GM23338 (cell line): Measurements from ENCODE around the gene CCDC122. TPM values are rescaled to one million over a fixed set of nuclear protein-coding genes. Genes with fewer than 3 reads are reported as not detected.

Experiments used
- ATAC-seq: fragments of 200-7000 bp; cut with Tn5 transposase; 3 replicates; pipeline ENCODE4 v1.9.1; 2020
- DNase-seq: peaks from one replicate; pipeline ENCODE4 v3.0.0-alpha.2; 2015; ENCODE audit warnings: low spot score
- H2AFZ ChIP-seq: fragments of 200-600 bp; sonication (generic); 2 replicates; pipeline ENCODE4 v1.8.0; 2016; ENCODE audit warnings: antibody characterized with exemption, mild to moderate bottlenecking, moderate library complexity
- H3F3A ChIP-seq: fragments of 200-600 bp; sonication (generic); replicated peaks from 2 replicates; pipeline ENCODE4 v1.8.0; 2017; ENCODE audit warnings: antibody characterized with exemption, mixed run types, low read depth
- H3K27ac ChIP-seq: fragments of 200-600 bp; sonication (generic); 2 replicates; pipeline ENCODE4 v1.6.1; 2016; ENCODE audit warnings: low read depth
- H3K27me3 ChIP-seq: fragments of 200-600 bp; sonication (generic); 2 replicates; pipeline ENCODE4 v1.8.0; 2016; ENCODE audit warnings: mild to moderate bottlenecking, mixed run types, moderate library complexity; ENCODE audit not compliant: insufficient read depth
- H3K36me3 ChIP-seq: fragments of 200-600 bp; sonication (generic); 2 replicates; pipeline ENCODE4 v1.8.0; 2016; ENCODE audit warnings: mild to moderate bottlenecking; ENCODE audit not compliant: insufficient read depth
- H3K4me1 ChIP-seq: fragments of 200-600 bp; sonication (generic); 2 replicates; pipeline ENCODE4 v1.8.0; 2016; ENCODE audit warnings: mild to moderate bottlenecking, moderate library complexity; ENCODE audit not compliant: insufficient read depth
- H3K4me2 ChIP-seq: fragments of 200-600 bp; sonication (generic); 2 replicates; pipeline ENCODE4 v1.7.1; 2017; ENCODE audit warnings: mixed run types
- H3K4me3 ChIP-seq: fragments of 200-600 bp; sonication (generic); 2 replicates; pipeline ENCODE4 v1.6.1; 2016; ENCODE audit warnings: mixed run types
- H3K79me2 ChIP-seq: fragments of 200-600 bp; sonication (generic); replicated peaks from 2 replicates; pipeline ENCODE4 v1.8.0; 2017; ENCODE audit warnings: mild to moderate bottlenecking; ENCODE audit not compliant: insufficient read depth
- H3K9me2 ChIP-seq: fragments of 200-600 bp; sonication (generic); 2 replicates; pipeline ENCODE4 v1.8.0; 2017; ENCODE audit not compliant: insufficient read depth
- H4K20me1 ChIP-seq: fragments of 200-600 bp; sonication (generic); replicated peaks from 2 replicates; pipeline ENCODE4 v1.8.0; 2017; ENCODE audit warnings: mild to moderate bottlenecking; ENCODE audit not compliant: insufficient read depth
- H3K27ac Mint-ChIP-seq: 2 replicates; pipeline ENCODE4 v1.8.0; 2020; ENCODE audit warnings: inconsistent platforms, mild to moderate bottlenecking, moderate library complexity, mixed read lengths
- H3K27me3 Mint-ChIP-seq: 3 replicates; pipeline ENCODE4 v1.8.0; 2022; ENCODE audit warnings: low read depth, mild to moderate bottlenecking, moderate library complexity, mixed read lengths, inconsistent platforms; ENCODE audit not compliant: insufficient read depth, poor library complexity
- H3K36me3 Mint-ChIP-seq: 3 replicates; pipeline ENCODE4 v1.8.0; 2021; ENCODE audit warnings: low read depth, mild to moderate bottlenecking, inconsistent platforms, moderate library complexity, mixed read lengths
- H3K4me1 Mint-ChIP-seq: 3 replicates; pipeline ENCODE4 v1.8.0; 2020; ENCODE audit warnings: mild to moderate bottlenecking, inconsistent platforms, mixed read lengths
- H3K4me3 Mint-ChIP-seq: 3 replicates; pipeline ENCODE4 v1.8.0; 2021; ENCODE audit warnings: moderate library complexity, mild to moderate bottlenecking, inconsistent platforms, mixed read lengths
- H3K9me3 Mint-ChIP-seq: 3 replicates; pipeline ENCODE4 v1.8.0; 2020; ENCODE audit warnings: moderate library complexity, mild to moderate bottlenecking, inconsistent platforms, mixed read lengths
- ETS1 ChIP-seq: IDR thresholded peaks from 2 replicates; pipeline ENCODE4 v1.6.1; 2016; ENCODE audit warnings: antibody characterized with exemption
- EZH2 ChIP-seq: fragments of 200-600 bp; sonication (generic); IDR thresholded peaks from one replicate; pipeline ENCODE4 v1.8.0; 2017; ENCODE audit warnings: antibody characterized with exemption, mild to moderate bottlenecking, low read depth; ENCODE audit not compliant: unreplicated experiment
- STAT1 ChIP-seq: IDR thresholded peaks from one replicate; pipeline ENCODE4 v1.6.1; 2016; ENCODE audit warnings: antibody characterized with exemption; ENCODE audit not compliant: unreplicated experiment
- ZNF114 ChIP-seq: fragments of 250-450 bp; sonication (Bioruptor Pico); IDR thresholded peaks from 2 replicates; pipeline ENCODE4 v1.5.0; 2020; ENCODE audit warnings: mild to moderate bottlenecking, moderate library complexity
- ZNF331 ChIP-seq: fragments of 250-450 bp; sonication (Bioruptor Pico); IDR thresholded peaks from 2 replicates; pipeline ENCODE4 v1.5.0; 2020; ENCODE audit warnings: low read depth, mild to moderate bottlenecking, moderate library complexity
- ZNF462 ChIP-seq: fragments of 250-450 bp; sonication (Bioruptor Pico); IDR thresholded peaks from 2 replicates; pipeline ENCODE4 v1.5.0; 2020; ENCODE audit warnings: mild to moderate bottlenecking, moderate library complexity
- polyA plus RNA-seq: library from polyadenylated mRNA; unstranded; fragments of >200 nt; fragmentation: Nextera tagmentation; extraction: Ambion mirVana; gene quantifications from 2 replicates; pipeline ENCODE4 v1.2.1, GENCODE V29; 2016
- total RNA-seq: library from RNA; depleted of rRNA; stranded (reverse); fragments of >200 nt; shearing (Covaris generic); gene quantifications from 2 replicates; pipeline ENCODE4 v1.2.3, GENCODE V29; 2014

The CCDC122 gene
- total and polyA plus RNA-seq, 2 experiments from 2014 or later: 7.5 to 30.6 TPM

- Histone ChIP-seq H3K4me2 (no peak overlapping the region), H3K79me2 (no peaks in the 10 kb centered on the region), H3F3A (no peaks in the 10 kb centered on the region), H4K20me1 (no peaks in the 10 kb centered on the region), H3K27ac (no peak overlapping the region), H3K36me3 (no peaks in the 10 kb centered on the region), H2AFZ (no peak overlapping the region), H3K4me3 (no peak overlapping the region), H3K4me1 (peaks cover 3% of the 10 kb centered on the region; the same call in 1 of the 2 replicates), H3K9me2 (no peaks in the 10 kb centered on the region), H3K27me3 (no peaks in the 10 kb centered on the region)
- H3K36me3 Mint-ChIP-seq: no peaks in the 10 kb centered on the region
- no peak overlapping the region for H3K4me3 Mint-ChIP-seq
- TF ChIP-seq ZNF331 (CRISPR knock-in tag): no peak
- ATAC-seq (no peak), DNase-seq (no peak)
- H3K27me3 Mint-ChIP-seq: peaks cover 2% of the 10 kb centered on the region
- no peaks in the 10 kb centered on the region for H3K4me1 Mint-ChIP-seq
- H3K9me3 Mint-ChIP-seq: no peaks in the 10 kb centered on the region
- no peak overlapping the region for H3K27ac Mint-ChIP-seq
Measured at GRCh38 chr13:43920965-43921674, 41.6 kb upstream of the CCDC122 start.

GRCh38 chr13:43918636-43919035 lies 39.1 kb upstream of the CCDC122 start:
- no peaks in the 10 kb centered on the region for H3K36me3 ChIP-seq
- no peaks in the 10 kb centered on the region for H4K20me1 ChIP-seq
- H3K79me2 ChIP-seq: no peaks in the 10 kb centered on the region
- 0 out of 2 replicates have a peak overlapping the region, but pooled peaks have one; percentile 53 for H2AFZ ChIP-seq
- H3K4me3 ChIP-seq: no peak overlapping the region
- H3K4me2 ChIP-seq: no peak overlapping the region
- no peak overlapping the region for H3K27ac Mint-ChIP-seq
- H3K27me3 ChIP-seq: no peaks in the 10 kb centered on the region
- no peaks in the 10 kb centered on the region for H3F3A ChIP-seq
- H3K27ac ChIP-seq: no peak overlapping the region
- H3K9me2 ChIP-seq: no peaks in the 10 kb centered on the region
- H3K4me1 ChIP-seq: peaks cover 3% of the 10 kb centered on the region; the same call in 1 of the 2 replicates
- H3K36me3 Mint-ChIP-seq: no peaks in the 10 kb centered on the region
- TF ChIP-seq ETS1: no peak
- no peak for TF ChIP-seq ZNF114 (CRISPR knock-in tag)
- no peak for TF ChIP-seq STAT1
- no peak for TF ChIP-seq ZNF462 (CRISPR knock-in tag)
- no peak for TF ChIP-seq EZH2
- no peaks in the 10 kb centered on the region for H3K9me3 Mint-ChIP-seq
- no peaks in the 10 kb centered on the region for H3K4me1 Mint-ChIP-seq
- H3K27me3 Mint-ChIP-seq: no peaks in the 10 kb centered on the region
- ATAC-seq (no peak), DNase-seq (no peak)
- no peak overlapping the region for H3K4me3 Mint-ChIP-seq
